GM12892 (cell line): ENCODE results near the gene VBP1.

Source experiments
- POLR2A ChIP-seq: IDR thresholded peaks from 2 replicates; pipeline ENCODE4 v1.6.1; 2011; ENCODE audit warnings: low read depth, low read length, control low read depth
- POLR2AphosphoS5 ChIP-seq: IDR thresholded peaks from 2 replicates; pipeline ENCODE4 v1.6.1; 2011; ENCODE audit warnings: low read depth, low read length, control low read depth

DNA sequence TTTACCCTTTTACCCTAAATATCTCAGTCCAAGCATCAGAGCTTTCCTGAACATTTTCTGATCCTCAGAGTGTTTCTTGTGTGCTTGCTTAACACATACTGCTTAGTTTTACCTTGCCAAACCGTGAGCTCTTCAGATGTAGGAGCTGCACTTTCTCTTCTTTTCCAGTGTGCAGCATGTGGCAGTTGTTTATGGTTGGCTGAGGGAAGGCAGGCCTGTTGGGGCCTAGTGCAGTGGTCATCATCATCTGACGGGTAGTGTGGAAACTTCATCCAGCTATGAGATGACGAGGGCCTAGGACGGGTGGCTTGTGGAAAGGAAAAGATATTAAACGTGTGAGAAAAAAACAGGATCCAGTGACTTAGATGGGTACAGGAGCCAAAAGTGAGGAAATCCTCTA, 21.5 kb downstream of the VBP1 start:
- TF ChIP-seq POLR2AphosphoS5 (no peak), POLR2A (no peak)
